CD4-positive, alpha-beta T cell (primary cell): Measurements from ENCODE around the gene HOGA1. TPM values are rescaled to one million over a fixed set of nuclear protein-coding genes. Genes with fewer than 3 reads are reported as not detected.

Source experiments
- ATAC-seq: fragments of 200-7000 bp; cut with Tn5 transposase; one replicate; pipeline ENCODE4 v1.10.0; 2022; ENCODE audit warnings: mild to moderate bottlenecking; ENCODE audit not compliant: poor library complexity
- CTCF ChIA-PET: fragments of 350-600 bp; sonication (Branson Sonifier 250); formaldehyde crosslinking; loops from one replicate; lab custom pipeline; 2021; ENCODE audit warnings: antibody characterized with exemption, inconsistent platforms; lab: Charles Lee
- POLR2A ChIA-PET: fragments of 350-600 bp; sonication (Branson Sonifier 250); formaldehyde crosslinking; loops from one replicate; lab custom pipeline; 2021; ENCODE audit warnings: antibody characterized with exemption, inconsistent platforms; lab: Charles Lee
- DNase-seq, 14 experiments: peaks; one replicate each; pipeline ENCODE4 v3.0.0-alpha.2; 2013 to 2020; ENCODE audit warnings: mixed read lengths in 2 of 14
- H3K27ac ChIP-seq, 2 donors: one replicate each; pipeline versions ENCODE4 v1.5.1 to v1.7.0; 2013; ENCODE audit warnings: low read length in 2 of 2, low read depth in 1 of 2, mild to moderate bottlenecking in 1 of 2
- H3K27me3 ChIP-seq, 2 experiments: 1 replicate in 1 of 2; 2 replicates in 1 of 2; pipeline versions ENCODE4 v1.6.1 to v1.7.0; 2013; ENCODE audit warnings: low read length in 2 of 2, control low read depth in 1 of 2, mild to moderate bottlenecking in 1 of 2, moderate library complexity in 1 of 2; ENCODE audit not compliant: insufficient read depth in 2 of 2, control insufficient read depth in 1 of 2
- H3K36me3 ChIP-seq: one replicate; pipeline ENCODE4 v1.6.1; 2013; ENCODE audit warnings: low read length, control low read depth; ENCODE audit not compliant: insufficient read depth
- H3K4me1 ChIP-seq: one replicate; pipeline ENCODE4 v1.6.1; 2013; ENCODE audit warnings: low read length, control low read depth; ENCODE audit not compliant: insufficient read depth
- H3K4me3 ChIP-seq: one replicate; pipeline ENCODE4 v1.5.1; 2013; ENCODE audit warnings: mild to moderate bottlenecking, low read length, moderate library complexity
- H3K9me3 ChIP-seq, 2 experiments: 1 replicate in 1 of 2; 2 replicates in 1 of 2; pipeline versions ENCODE4 v1.6.1 to v1.7.0; 2013; ENCODE audit warnings: low read length in 2 of 2, mild to moderate bottlenecking in 2 of 2, control low read depth in 1 of 2, moderate library complexity in 1 of 2; ENCODE audit not compliant: control insufficient read depth in 1 of 2, insufficient read depth in 1 of 2
- H3K27ac Mint-ChIP-seq: one replicate; pipeline ENCODE4 v1.8.0; 2020; ENCODE audit warnings: mixed read lengths
- H3K27me3 Mint-ChIP-seq: one replicate; pipeline ENCODE4 v1.8.0; 2021; ENCODE audit warnings: mixed read lengths
- H3K36me3 Mint-ChIP-seq: one replicate; pipeline ENCODE4 v1.8.0; 2021; ENCODE audit warnings: low read depth, mixed read lengths
- H3K4me1 Mint-ChIP-seq: one replicate; pipeline ENCODE4 v1.8.0; 2021; ENCODE audit warnings: low read depth, mixed read lengths
- H3K4me3 Mint-ChIP-seq: one replicate; pipeline ENCODE4 v1.8.0; 2020; ENCODE audit warnings: mild to moderate bottlenecking, mixed read lengths
- H3K9me3 Mint-ChIP-seq: one replicate; pipeline ENCODE4 v1.8.0; 2020; ENCODE audit warnings: mixed read lengths
- intact Hi-C, 2 experiments: fragments of 100-400 bp; cut with DNase I in 1 of 2; cut with micrococcal nuclease in 1 of 2; formaldehyde crosslinking; loops; one replicate each; pipeline versions ENCODE4 v1.15.1 to v1.9.0; 2023 to 2025; cut with DNase I, micrococcal nuclease
- total RNA-seq, 174 experiments: library from RNA in 2 of 174; stranded (reverse) in 2 of 174; gene quantifications; one replicate each; pipeline ENCODE4 v1.2.3 and lab custom pipeline; 2021 to 2026
- TF ChIP-seq, protein P1 (sequence below): fragments of 200-600 bp; IDR thresholded peaks from one replicate; pipeline ENCODE4 v1.8.0; 2022; ENCODE audit warnings: antibody characterized with exemption, mild to moderate bottlenecking

The HOGA1 gene
- total RNA-seq, 2 experiments from 2014 or later = not detected

- Histone ChIP-seq H3K4me3 (no peak overlapping the region), H3K27me3 (no peaks in the 10 kb centered on the region), H3K4me1 (peaks cover 4% of the 10 kb centered on the region), H3K36me3 (no peaks in the 10 kb centered on the region), H3K9me3 (peaks cover 0 to under 1% of the 10 kb centered on the region in 2 experiments), H3K27ac (no peak overlapping the region)
- peaks cover 4% of the 10 kb centered on the region for H3K4me1 Mint-ChIP-seq
- POLR2A ChIA-PET = no interaction called here
- no peak for ATAC-seq
- H3K4me3 Mint-ChIP-seq = no peak overlapping the region
- CTCF ChIA-PET = no interaction called here
- no peaks in the 10 kb centered on the region for H3K9me3 Mint-ChIP-seq
- TF ChIP-seq, protein P1, sequence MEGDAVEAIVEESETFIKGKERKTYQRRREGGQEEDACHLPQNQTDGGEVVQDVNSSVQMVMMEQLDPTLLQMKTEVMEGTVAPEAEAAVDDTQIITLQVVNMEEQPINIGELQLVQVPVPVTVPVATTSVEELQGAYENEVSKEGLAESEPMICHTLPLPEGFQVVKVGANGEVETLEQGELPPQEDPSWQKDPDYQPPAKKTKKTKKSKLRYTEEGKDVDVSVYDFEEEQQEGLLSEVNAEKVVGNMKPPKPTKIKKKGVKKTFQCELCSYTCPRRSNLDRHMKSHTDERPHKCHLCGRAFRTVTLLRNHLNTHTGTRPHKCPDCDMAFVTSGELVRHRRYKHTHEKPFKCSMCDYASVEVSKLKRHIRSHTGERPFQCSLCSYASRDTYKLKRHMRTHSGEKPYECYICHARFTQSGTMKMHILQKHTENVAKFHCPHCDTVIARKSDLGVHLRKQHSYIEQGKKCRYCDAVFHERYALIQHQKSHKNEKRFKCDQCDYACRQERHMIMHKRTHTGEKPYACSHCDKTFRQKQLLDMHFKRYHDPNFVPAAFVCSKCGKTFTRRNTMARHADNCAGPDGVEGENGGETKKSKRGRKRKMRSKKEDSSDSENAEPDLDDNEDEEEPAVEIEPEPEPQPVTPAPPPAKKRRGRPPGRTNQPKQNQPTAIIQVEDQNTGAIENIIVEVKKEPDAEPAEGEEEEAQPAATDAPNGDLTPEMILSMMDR = no peak
- DNase-seq = no peak
- H3K27me3 Mint-ChIP-seq = no peaks in the 10 kb centered on the region
- H3K27ac Mint-ChIP-seq = no peak overlapping the region
- intact Hi-C loops = no loop called here
- H3K36me3 Mint-ChIP-seq = no peaks in the 10 kb centered on the region
Measured at GRCh38 chr10:97627731-97628130, 43.5 kb downstream of the HOGA1 start.

DNA sequence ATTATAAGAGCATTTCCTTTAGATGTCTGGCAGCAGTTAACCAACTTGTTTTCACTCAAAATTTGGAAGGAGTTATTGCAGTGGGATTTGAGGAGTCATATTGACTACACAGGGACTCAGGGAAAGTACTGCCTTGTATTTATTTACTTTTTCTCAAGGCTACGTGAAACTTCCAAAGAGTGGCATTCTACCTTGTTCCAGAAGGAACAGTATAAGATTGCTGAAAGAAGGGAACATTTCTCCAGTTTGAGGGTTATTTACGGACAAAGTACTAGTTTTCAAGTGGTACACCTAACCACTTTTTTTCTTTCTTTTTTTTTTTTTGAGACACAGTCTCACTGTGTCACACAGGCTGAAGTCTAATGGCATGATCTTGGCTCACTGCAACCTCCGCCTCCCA, 44.0 kb downstream of the HOGA1 start:
- intact Hi-C loops = no loop called here
- DNase-seq (no peak), ATAC-seq (no peak)
- H3K4me3 ChIP-seq = no peak overlapping the region
- H3K27ac Mint-ChIP-seq = no peak overlapping the region
- peaks cover 2% of the 10 kb centered on the region for H3K36me3 Mint-ChIP-seq
- no peaks in the 10 kb centered on the region for H3K27me3 ChIP-seq
- H3K27ac ChIP-seq = no peak overlapping the region
- TF ChIP-seq, protein P1 = no peak
- H3K27me3 Mint-ChIP-seq = no peaks in the 10 kb centered on the region
- peaks cover 0 to 3% of the 10 kb centered on the region in 2 experiments for H3K9me3 ChIP-seq
- no peak overlapping the region for H3K4me3 Mint-ChIP-seq
- ChIA-PET CTCF (no interaction called here), POLR2A (no interaction called here)
- no peaks in the 10 kb centered on the region for H3K9me3 Mint-ChIP-seq
- no peaks in the 10 kb centered on the region for H3K36me3 ChIP-seq
- H3K4me1 ChIP-seq = peaks cover 9% of the 10 kb centered on the region
- peaks cover 9% of the 10 kb centered on the region for H3K4me1 Mint-ChIP-seq

GRCh38 chr10:97629289-97629688, 45.1 kb downstream of the HOGA1 start:
- Histone ChIP-seq H3K4me1 (peaks cover 18% of the 10 kb centered on the region), H3K36me3 (no peaks in the 10 kb centered on the region), H3K27me3 (no peaks in the 10 kb centered on the region), H3K4me3 (no peak overlapping the region), H3K9me3 (peaks cover 0 to 3% of the 10 kb centered on the region in 2 experiments), H3K27ac (no peak overlapping the region)
- Mint-ChIP-seq H3K4me3 (no peak overlapping the region), H3K4me1 (peaks cover 16% of the 10 kb centered on the region), H3K36me3 (peaks cover 6% of the 10 kb centered on the region), H3K27ac (no peak overlapping the region), H3K27me3 (no peaks in the 10 kb centered on the region), H3K9me3 (no peaks in the 10 kb centered on the region)
- TF ChIP-seq, protein P1 = no peak
- ATAC-seq (no peak), DNase-seq (no peak)
- ChIA-PET POLR2A (no interaction called here), CTCF (no interaction called here)
- intact Hi-C loops = no loop called here
